T-helper 1 cell treated with Interleukin-12 subunit alpha and Interleukin-12 subunit beta and Interleukin-4 antibody, amounts not matched to agents 30 μg/mL and 1 μg/mL, for 36 hours (primary cell): ENCODE results near the gene TTC1.

ENCODE experiments used
- H3K27ac Mint-ChIP-seq: one replicate; pipeline ENCODE4 v1.8.0; 2021; ENCODE audit warnings: mild to moderate bottlenecking, mixed read lengths
- H3K27me3 Mint-ChIP-seq: one replicate; pipeline ENCODE4 v1.8.0; 2021; ENCODE audit warnings: low read depth, mixed read lengths
- H3K36me3 Mint-ChIP-seq: one replicate; pipeline ENCODE4 v1.8.0; 2021; ENCODE audit warnings: low read depth, mixed read lengths
- H3K4me1 Mint-ChIP-seq: one replicate; pipeline ENCODE4 v1.8.0; 2021; ENCODE audit warnings: low read depth, mixed read lengths
- H3K4me3 Mint-ChIP-seq: one replicate; pipeline ENCODE4 v1.8.0; 2021; ENCODE audit warnings: mild to moderate bottlenecking, moderate library complexity, mixed read lengths
- H3K9me3 Mint-ChIP-seq: one replicate; pipeline ENCODE4 v1.8.0; 2021; ENCODE audit warnings: mixed read lengths

TTC1 gene

DNA sequence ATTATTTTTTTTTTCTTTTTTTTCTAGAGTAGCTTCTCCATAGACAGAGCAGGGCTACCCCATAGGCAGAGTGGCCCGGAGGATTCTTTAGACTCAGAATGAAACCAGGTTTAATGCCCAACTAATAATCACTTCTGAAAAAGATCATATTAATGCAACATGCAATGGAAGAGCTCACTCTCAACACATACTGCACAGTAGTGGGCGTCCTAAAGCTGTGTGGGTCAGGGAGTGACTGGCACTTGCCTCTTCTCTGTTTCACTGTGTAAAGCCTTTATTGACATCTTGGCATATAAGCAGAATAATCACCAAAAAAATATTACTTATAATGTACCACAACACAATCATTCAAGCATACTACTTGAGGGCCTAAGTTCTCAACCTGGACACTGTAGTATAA, 99.2 kb downstream of the TTC1 start:
- H3K27me3 Mint-ChIP-seq: no peaks in the 10 kb centered on the region
- no peaks in the 10 kb centered on the region for H3K9me3 Mint-ChIP-seq
- peaks cover 3% of the 10 kb centered on the region for H3K4me1 Mint-ChIP-seq
- H3K36me3 Mint-ChIP-seq: peaks cover 15% of the 10 kb centered on the region
- H3K4me3 Mint-ChIP-seq: no peak overlapping the region
- no peak overlapping the region for H3K27ac Mint-ChIP-seq
